HG02970 (cell line): ENCODE results near the gene MANF.

ENCODE experiments used
- ATAC-seq: cut with Tn5 transposase; IDR thresholded peaks from one replicate; pipeline ENCODE4 v1.9.1; 2021; ENCODE audit warnings: mild to moderate bottlenecking, moderate library complexity, moderate number of reproducible peaks; ENCODE audit not compliant: unreplicated experiment, low FRiP score

Gene MANF

GRCh38 chr3:51422211-51422610 lies 37.1 kb downstream of the MANF start:
- no peak for ATAC-seq

- ATAC-seq = no peak
Measured at GRCh38 chr3:51426921-51427320, 41.8 kb downstream of the MANF start.

- ATAC-seq = no peak
Measured at GRCh38 chr3:51429138-51429537, 44.0 kb downstream of the MANF start.

GRCh38 chr3:51434110-51434509 lies 49.0 kb downstream of the MANF start:
- no peak for ATAC-seq

GRCh38 chr3:51434746-51435327 lies 49.7 kb downstream of the MANF start:
- ATAC-seq = no peak

- ATAC-seq = no peak
Measured at GRCh38 chr3:51436998-51437639, 52.0 kb downstream of the MANF start.
